Loucy (cell line): ENCODE measurements around the gene VSIG1.

Source experiments
- EZH2phosphoT487 ChIP-seq: fragments of 200-600 bp; IDR thresholded peaks from 2 replicates; pipeline ENCODE4 v1.6.1; 2018; ENCODE audit warnings: antibody characterized with exemption, mild to moderate bottlenecking, moderate library complexity, borderline replicate concordance
- TF ChIP-seq, protein P1 (sequence below): fragments of 200-600 bp; sonication (generic); conservative IDR thresholded peaks from 2 replicates; pipeline ENCODE4 v1.5.1; 2014; ENCODE audit warnings: mild to moderate bottlenecking, antibody characterized with exemption, low read length

DNA sequence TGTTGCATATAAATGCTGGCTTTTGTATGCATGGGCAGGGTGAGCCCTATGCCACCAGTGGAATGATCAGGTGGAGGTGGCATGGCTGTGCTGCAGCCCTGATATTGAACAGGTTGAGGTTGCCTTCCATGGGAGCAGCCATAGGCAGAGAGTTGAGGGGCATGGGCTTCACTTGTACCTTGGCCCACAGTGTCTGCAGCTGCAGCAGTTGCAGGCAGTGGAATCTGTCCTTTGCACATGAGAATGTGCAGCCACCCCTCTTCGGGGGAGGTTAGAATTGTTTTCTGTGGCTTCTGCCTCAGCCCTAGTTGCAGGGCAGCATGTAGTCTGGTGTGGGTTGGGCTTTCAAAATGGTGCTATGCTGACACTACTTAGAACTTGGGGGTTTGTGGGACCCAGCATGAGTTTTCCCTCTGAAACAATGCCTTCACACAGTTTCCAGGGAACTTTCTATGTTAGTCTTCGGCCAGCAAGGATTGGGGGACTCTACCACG lies 25.4 kb upstream of the VSIG1 start:
- TF ChIP-seq, protein P1, sequence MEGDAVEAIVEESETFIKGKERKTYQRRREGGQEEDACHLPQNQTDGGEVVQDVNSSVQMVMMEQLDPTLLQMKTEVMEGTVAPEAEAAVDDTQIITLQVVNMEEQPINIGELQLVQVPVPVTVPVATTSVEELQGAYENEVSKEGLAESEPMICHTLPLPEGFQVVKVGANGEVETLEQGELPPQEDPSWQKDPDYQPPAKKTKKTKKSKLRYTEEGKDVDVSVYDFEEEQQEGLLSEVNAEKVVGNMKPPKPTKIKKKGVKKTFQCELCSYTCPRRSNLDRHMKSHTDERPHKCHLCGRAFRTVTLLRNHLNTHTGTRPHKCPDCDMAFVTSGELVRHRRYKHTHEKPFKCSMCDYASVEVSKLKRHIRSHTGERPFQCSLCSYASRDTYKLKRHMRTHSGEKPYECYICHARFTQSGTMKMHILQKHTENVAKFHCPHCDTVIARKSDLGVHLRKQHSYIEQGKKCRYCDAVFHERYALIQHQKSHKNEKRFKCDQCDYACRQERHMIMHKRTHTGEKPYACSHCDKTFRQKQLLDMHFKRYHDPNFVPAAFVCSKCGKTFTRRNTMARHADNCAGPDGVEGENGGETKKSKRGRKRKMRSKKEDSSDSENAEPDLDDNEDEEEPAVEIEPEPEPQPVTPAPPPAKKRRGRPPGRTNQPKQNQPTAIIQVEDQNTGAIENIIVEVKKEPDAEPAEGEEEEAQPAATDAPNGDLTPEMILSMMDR, result no peak
- no peak for TF ChIP-seq EZH2phosphoT487
